Stimulated activated CD4-positive, alpha-beta T cell treated with anti-CD3 and anti-CD28 coated beads, TNF-alpha, amount 100 ng/mL, for 4 hours (primary cell): ENCODE measurements around the gene UPP2.

ENCODE experiments used
- DNase-seq, 3 experiments: peaks; one replicate each; pipeline ENCODE4 v3.0.0-alpha.2; 2020; ENCODE audit warnings: low read depth in 3 of 3

Gene UPP2

DNA sequence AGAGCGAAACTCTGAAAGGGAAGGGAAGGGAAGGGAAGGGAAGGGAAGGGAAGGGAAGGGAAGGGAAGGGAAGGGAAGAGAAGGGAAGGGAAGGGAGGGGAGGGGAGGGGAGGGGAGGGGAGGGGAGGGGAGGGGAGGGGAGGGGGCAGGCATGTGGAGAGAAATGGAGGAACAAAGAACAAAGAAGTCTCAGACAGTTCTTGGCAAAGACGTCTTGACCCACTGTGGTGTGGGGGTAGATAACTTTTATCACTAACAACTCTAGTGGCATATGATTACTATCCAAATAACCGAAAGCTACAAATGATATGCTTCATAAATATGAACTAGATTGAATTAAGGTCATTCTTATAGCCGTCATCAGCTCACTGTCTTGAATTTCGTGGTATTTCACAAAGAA lies 3.2 kb downstream of the UPP2 start:
- no peak for DNase-seq

DNA sequence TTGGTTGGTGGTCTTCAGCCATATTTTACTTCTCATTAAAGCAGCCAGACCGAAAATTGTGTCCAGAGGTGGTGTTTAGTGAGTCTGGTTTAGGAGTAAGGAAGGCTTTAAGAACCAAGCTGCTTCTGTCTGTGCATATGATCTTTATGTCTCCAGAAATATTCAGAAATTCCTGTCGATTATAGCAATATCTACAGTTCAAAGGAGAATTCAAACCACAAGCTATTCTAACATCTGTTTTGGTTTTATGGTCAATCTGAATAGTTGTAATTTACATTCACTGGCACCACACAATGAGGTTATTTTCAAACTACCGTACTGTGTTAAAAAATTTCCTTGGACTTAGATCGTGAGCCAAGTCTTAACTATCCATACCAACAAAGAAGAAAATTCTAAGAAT lies 11.3 kb downstream of the UPP2 start:
- DNase-seq: no peak

DNA sequence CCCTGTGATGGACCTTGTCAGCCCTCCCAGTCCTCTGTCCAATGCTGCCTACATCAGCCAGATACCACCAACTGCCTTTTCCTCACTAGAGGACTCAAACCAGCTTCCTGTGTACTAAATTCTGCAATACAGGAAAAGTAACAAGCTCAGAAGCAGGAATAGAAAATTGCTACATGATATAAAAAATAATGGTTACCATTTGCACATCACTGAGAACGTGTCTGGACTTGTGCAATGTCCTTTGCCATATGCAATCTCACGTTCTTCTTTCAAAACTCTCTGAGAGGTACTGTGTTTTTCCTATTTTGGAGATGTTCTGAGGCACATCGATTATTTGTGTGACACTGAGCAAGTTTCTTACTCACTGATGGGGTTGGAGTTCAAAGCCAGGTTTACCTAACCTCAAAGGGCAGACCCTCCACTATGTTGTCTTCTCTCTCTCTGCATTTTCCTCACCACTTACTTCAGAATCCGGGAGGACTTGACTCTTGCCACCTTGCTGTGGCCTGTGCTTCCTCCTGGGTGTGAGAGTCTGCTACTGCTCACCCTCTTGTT lies 12.1 kb downstream of the UPP2 start:
- no peak for DNase-seq

DNA sequence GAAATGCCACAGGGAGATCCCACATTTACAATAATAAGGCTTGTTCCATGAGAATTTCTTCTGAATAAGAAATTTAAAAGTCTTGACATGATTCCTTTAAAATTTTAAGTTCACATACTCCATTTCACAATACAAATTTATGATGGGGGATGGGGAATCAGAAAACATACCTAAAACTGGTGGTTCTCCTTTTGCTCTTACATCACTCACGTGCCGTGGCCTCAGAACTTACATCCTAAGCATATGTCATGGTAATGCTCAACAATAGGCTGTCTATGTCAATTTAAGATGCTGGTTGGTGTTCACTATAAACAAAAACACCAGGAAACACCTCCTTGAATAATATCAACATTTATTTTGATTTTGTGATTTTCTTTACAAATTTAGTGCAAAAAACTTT lies 12.8 kb downstream of the UPP2 start:
- no peak for DNase-seq

DNA sequence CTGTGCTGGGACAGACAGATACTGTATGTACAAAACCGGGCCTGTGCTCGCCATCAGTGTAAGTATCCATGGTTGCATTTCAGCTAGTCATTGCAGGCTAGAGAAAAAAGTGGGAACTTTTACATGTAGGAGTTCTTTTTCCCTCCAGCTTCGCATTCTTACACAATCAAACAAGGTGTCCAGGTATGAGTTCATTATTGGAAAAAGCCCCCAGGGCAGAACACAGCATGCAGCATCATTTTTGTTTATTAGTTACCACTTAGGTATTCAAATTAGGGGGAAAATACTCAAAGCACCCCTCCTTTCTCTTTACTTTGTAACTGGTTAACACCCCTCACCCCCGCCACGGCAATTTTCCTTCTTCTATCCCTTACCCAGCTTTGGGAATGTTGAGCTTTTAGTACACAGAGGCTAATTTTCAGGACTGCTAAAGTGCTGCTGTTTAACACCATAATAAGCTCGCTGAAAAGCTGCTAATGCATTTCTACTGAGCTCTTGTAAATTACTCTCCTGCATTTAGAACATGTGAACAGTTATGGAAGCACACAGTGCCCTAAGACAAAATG lies 13.6 kb downstream of the UPP2 start:
- DNase-seq: no peak

DNA sequence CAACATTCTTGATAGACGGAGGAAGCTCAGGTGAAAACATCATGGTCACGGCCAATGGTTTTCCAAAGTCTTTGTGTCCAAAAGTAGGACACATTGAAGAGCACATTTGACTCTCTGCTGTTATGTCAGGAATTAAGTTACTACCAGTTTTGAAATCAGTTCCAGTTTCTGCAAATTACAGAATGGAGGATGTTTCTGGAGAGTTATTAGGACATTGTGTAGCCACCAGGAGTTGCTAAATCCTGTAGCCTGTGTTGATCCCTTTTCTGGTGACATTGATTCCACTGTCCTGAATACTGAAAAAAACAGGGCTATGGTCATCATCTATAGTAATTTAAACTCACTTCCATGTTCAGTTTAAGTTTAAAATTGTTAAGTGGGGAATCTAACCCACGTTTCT lies 15.3 kb downstream of the UPP2 start:
- DNase-seq: no peak

DNA sequence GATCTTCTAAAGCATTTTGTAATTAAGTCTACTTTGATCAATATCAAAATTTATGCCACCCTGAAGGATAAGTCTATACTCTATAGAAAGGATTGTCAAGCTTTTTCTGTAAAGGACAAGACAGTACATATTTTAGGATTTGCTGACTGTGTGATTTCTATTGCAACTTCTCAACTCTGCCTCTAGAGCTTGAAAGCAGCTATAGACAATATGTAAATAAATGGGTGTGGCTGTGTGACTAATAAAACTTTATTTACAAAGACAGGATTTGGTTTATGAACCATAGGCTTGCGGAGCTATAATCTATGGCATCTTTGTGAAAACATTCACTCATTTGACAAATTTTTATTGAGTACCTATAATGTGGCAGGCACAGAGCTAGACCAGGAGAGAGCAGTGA lies 18.4 kb downstream of the UPP2 start:
- no peak for DNase-seq

DNA sequence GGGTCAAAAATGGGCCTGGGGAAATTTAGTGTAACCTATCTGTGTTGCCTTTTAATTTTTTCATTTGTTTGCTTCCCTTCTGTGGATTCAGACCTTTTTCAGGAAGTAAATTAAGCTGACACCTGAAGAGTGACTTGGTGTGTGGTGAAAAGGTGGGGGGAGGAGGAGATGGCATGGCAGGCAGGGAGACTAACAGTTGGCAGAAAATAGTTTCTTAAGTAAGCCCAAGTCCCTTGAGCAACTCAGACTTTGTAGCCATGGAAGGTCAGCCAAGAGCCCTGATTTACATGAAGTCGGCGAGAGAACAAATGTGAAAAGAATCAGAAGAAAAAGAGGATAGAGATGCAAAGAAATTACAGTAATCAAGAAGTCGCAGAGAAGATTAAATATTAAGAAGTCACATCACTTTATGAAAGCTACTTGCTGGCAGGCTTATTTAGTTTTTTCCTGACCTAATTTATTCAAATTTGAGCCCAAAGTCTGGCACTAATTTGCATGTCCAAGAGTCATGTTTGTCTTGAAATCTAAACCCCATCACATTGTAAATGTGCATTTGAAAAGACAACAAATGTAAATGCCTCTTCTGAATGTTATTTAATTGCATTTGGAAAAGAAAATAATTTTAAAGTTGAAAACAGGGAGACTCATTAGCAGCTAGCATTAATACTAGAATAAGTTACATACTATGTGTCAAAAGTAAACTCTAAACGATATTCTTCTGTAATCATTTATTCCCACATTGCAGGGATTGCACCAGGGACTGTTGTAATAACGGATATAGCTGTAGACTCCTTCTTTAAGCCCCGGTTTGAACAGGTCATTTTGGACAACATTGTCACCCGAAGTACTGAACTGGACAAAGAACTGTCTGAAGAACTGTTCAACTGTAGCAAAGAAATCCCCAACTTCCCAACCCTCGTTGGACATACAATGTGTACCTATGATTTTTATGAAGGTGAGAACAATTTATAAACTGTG lies 19.3 kb downstream of the UPP2 start:
- DNase-seq: no peak

DNA sequence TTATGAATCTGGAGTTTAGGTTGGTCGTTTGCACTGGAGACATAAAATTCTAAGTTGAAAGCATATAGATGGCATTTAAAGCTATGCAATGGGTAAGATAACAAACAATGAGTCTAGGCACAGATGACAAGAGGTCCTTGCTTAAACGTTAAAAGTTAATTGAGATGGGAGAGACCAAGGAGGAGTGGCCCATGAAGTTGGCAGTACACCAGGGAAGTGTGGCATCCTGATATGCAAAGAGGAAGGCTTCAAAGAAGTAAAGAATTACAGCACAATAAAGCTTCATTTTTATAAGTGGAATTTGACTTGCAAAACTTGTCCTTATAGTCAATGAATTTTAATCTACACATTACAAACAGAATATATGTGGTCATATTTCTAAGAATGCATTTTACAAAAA lies 23.2 kb downstream of the UPP2 start:
- DNase-seq: no peak

DNA sequence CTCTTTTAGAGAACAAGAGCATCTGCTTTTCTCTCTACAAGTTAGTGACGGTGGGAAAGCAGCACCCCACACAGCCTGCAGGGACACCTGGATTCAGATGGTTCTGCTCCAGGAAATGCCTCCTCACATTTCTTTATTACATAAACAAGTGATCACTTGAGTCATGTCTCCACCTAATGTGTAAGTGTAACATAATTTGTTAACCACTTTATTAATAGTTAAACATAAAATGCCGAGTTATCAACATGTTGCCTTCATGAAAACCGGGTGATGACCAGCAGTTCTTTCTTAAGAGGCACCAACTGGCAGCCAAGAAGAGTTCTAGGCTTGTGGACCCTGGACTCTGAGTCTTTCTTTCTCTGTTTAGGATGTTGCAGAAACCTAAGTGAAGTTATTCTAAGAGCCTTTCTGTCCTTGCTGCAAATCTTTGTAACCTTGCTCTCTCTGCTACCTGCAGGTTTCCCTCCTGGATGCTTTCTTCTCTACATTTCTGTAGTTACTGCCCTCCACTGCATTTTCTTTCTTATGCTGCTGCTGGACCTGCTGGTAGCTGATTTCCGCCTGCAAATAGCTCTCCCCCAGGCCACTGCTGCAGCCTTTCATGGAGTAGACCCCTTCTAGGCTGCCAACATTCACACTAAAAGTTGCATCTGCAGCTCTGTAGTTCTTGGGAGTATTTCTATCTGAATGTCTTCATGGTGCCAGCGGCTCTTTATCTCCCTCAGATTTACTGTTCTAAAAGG lies 24.3 kb downstream of the UPP2 start:
- no peak for DNase-seq

DNA sequence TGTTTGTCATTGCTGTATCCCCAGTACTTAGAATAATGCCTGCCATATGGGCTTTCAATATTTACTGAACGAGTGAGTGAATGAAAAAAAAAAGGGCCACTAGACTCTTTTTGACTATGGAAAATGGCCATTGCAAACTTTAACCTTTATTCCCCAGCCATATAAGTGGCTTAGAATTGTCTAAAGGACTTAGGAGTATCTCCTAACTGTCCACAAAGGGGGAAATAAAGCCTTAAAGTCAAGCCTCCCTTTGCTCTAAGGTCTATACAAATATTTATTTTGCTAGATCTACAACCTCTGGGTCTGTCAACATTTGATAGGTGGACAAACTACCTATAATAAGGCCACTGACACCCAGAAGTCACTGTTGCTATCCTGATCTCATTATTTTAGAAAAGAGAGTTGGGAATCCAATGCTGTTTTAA lies 25.7 kb downstream of the UPP2 start:
- DNase-seq: no peak

DNA sequence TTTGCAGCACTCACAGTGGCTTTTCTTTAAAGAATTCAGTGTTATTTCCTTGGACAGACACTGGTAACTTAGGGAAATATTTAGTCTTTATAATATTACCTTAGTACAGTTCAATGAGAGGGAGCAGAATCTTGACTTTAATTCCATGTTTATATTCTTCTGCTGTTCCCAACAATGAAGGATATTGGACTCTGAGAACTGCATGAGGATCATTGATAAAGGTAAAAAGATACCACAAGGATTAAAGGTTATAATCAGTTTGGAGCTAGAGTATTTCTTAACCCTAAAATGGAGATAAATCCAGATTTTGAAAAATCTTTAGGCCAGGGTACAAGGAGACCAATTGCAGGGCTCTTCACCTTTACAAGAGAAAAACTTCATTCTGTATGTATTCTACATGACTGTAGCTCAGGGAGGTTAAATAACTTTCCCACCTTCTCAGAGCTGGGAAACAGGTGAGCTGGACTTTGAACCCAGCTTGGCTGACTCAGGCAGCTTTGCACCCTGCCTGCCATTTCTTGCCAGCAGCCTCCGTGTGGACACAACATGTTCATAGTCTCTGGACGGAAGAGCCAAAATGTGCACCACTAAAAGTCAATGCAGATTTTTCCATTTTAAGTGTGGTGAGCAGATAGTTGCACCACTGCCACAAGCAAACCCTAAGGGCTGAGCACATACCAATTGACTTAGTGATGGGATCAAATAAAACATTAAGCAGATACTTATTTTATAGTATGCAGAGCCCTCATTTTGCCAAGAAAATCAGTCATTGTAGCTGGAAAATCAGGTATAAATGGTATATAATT lies 26.7 kb downstream of the UPP2 start:
- DNase-seq: no peak

DNA sequence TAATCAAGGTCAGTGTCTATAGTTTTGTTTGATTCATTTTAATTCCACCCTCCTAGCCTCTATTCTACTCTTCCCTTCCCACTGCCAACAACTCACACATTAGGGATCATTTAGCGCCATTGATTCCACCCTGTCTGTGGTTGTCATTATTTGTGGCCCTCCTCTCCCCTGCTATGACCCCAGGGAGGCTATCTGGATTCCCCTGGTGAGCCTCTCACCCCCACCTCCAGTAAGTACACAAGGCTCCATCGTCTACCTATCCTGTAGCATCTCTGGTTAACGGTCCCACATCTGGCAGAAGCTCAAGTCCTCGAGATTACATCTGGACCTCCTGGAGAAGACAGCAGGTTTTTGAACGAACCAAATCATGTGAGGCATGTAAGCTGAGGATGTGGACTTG lies 27.4 kb downstream of the UPP2 start:
- no peak for DNase-seq

DNA sequence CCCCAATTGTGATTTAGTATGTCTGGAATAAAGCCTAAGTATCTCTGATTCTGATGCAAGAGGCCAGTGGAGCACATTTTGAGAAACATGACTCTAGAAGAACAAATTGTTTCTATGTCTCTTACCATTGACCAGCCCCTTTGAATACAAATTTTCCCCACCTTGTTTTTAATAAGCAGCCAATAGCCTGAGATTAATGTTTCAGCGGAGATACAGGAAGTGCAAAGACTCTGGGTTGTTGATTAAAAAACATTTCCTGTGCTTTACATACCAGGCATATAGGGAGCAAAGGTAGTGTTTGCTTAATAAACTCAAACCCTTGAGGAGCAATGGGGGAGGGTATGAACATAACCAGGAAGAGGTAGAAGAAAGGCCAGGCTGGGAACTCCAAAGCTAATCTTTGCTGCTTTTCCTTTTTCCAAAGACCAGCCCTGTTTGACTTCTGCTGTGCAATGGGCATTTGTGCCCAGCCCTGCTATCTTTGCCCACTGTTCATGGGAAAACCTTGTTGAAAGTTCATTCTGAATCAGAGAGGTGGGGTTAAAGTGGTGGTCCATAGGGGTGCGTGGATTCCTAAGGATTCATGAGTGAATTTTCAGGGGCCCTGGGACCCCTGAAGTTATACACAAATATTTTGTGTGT lies 29.3 kb downstream of the UPP2 start:
- no peak for DNase-seq

DNA sequence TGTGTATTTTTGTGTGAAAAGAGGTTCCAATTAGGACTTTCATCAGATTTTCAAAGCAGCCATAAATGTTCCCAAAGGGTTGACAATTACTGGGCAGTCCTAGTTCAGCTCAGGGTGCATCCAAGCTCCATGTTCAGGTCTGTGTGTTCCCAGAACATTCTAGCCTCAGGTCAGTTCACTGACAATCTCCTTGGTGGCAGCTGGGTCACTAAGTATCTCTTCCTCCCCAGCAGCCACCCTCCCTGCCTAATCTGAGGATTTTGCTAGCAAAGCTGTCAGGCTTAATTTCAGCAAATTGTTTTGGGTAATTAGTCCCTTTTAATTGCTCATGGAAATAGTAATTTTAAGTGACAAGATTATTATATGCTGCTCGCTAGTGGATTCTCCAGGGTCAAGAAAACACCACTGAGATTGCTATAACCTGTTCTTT lies 29.8 kb downstream of the UPP2 start:
- no peak for DNase-seq

DNA sequence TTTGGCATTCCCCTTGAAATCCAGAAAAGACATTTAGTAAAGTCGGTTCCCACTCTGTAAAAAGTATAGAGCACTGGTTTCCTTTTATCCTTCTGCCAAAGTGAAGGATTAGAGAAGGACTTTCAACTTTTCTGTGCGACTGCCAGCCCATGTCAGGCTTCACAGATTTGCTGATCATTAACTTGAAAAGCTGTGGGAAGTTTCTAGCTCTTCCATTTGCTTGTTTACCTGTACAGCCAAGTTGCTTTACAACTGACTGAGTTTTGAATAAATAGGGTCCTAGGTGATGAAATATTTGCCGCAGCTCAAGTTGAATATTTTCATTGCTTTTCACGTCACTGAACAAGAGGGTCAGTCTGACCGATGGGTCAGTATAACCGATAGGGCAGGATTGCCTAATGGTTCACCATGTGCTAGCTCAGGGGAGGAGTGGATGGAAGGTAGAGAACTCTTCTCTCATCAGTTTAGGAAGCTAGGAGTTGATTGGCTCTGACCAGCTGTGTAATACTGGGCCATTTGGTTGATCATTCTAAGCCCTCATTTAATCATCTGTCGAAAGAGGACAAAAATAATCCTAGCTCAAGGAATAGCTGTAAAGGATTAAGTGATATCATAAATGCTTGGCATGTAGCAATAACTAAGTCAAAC lies 30.4 kb downstream of the UPP2 start:
- no peak for DNase-seq

DNA sequence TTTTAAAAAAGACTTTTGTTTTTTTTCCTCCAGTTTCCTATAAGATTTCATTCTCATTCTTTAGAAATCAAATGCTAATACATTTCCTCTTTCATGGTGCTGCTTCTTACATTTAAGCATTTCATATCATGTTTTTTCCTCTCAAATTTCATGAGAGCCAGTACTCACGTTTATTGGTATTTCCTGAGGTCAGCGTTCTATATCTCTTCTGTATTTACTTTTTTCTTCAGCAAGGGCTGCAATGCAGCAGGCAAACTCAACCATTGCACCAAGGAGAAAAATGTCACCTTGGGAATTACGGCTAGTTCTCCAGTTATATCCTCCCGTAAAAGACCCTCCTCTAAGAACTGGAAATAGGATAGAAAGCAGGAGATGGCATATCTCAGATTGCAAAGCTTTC lies 32.4 kb downstream of the UPP2 start:
- DNase-seq: no peak

DNA sequence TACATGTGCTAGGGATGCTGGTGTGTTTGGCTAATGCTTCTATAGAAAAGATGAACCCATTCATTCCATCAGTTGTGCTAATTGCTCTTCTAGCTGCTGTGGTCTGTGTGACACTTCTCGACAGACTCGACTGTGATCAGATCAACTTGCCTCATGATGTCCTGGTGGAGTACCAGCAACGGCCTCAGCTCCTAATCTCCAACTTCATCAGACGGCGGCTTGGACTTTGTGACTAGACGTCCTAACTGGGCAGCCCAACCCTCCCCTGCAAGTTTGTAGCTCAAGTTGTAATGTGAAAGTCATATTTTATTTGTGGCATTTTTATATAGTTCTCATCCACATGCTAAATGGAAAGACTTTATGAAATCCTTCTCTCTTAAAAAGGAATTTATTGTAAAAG lies 33.0 kb downstream of the UPP2 start:
- DNase-seq: no peak

DNA sequence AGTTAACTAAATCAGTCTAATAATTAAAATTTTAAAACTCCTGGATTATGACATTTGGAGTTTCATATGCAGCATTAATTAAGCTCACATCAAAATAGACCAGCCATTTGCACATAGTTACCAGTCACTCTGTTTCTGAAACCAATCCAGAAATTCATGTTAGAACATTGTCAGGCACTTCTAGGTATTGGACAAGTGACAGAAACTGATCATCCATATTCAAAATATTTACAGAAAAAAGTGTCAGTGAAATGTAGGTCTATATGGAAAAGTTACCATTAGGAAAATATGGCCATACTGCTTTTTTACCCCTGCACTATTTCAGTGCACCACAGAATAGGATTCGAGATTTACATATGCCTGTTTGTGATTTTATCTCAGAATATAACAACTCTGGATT lies 33.4 kb downstream of the UPP2 start:
- no peak for DNase-seq

DNA sequence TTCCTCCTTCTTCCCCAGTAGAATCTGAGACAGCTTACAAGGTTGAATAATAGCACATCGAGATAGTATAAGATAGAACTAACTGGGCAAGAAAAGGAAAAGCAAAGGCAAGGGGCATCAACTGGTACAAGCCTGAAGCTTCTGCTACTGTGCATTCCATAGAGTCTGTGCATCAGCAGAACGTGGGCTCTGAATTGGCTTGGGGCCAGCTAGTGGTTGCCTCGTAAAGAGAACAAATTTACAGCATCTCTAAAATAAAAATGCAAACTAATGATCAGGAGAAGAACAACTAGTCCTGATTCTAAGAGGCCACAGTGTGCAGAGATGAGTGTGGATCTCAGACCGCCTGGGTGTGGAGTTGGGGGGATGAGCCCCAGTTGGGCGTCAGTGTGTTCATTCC lies 36.6 kb downstream of the UPP2 start:
- no peak for DNase-seq

DNA sequence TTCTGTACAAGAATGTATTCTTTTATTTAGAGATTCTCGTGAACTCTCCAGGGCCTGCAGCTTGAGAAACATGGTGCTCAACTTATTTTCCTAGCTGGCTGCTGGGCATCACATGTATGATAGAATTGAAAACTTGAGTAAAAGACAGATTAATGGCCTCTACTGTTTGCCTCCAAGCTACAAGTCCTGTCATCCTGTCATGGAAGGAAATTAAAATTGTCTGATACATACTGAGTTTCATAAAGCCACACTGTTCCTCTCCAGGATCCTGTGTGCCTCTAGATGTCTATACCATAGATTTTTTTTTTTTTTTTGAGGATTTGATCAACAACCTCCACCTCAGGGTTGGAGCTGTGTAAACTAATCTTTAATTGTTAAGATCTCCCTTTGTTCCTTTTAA lies 38.5 kb downstream of the UPP2 start:
- no peak for DNase-seq
